B cell (primary cell): Measurements from ENCODE around the gene ANKDD1A. TPM values are rescaled to one million over a fixed set of nuclear protein-coding genes. Genes with fewer than 3 reads are reported as not detected.

Experiments used
- ATAC-seq: fragments of 200-7000 bp; cut with Tn5 transposase; one replicate; pipeline ENCODE4 v1.10.0; 2021; ENCODE audit warnings: low read depth, mild to moderate bottlenecking, moderate number of reproducible peaks, moderate library complexity
- CTCF ChIA-PET: fragments of 350-600 bp; sonication (Branson Sonifier 250); formaldehyde crosslinking; loops from one replicate; lab custom pipeline; 2021; ENCODE audit warnings: antibody characterized with exemption, inconsistent platforms; lab: Charles Lee
- POLR2A ChIA-PET: fragments of 350-600 bp; sonication (Branson Sonifier 250); formaldehyde crosslinking; loops from one replicate; lab custom pipeline; 2021; ENCODE audit warnings: antibody characterized with exemption; lab: Charles Lee
- DNase-seq: peaks from one replicate; pipeline ENCODE4 v3.0.0; 2013
- H2AFZ ChIP-seq: 2 replicates; pipeline ENCODE4 v1.6.1; 2012; ENCODE audit warnings: mild to moderate bottlenecking, low read depth, low read length; ENCODE audit not compliant: insufficient read depth, poor library complexity, severe bottlenecking
- H3K27ac ChIP-seq, 2 donors: 1 replicate in 1 of 2; 2 replicates in 1 of 2; pipeline ENCODE4 v1.5.1; 2012 to 2013; ENCODE audit warnings: low read length in 2 of 2, mild to moderate bottlenecking in 2 of 2, moderate library complexity in 1 of 2
- H3K27me3 ChIP-seq, 4 experiments: fragments of 200-600 bp in 1 of 4; sonication (generic) in 1 of 4; replicated peaks in 1 of 4; 1 replicate in 2 of 4; 2 replicates in 2 of 4; pipeline versions ENCODE4 v1.6.1 to v1.7.0; 2013 to 2016; ENCODE audit warnings: low read length in 3 of 4, mild to moderate bottlenecking in 2 of 4, mixed read lengths in 1 of 4, moderate library complexity in 1 of 4; ENCODE audit not compliant: insufficient read depth in 4 of 4, control insufficient read depth in 3 of 4; ENCODE audit errors: control extremely low read depth in 1 of 4
- H3K36me3 ChIP-seq, 2 experiments: replicated peaks in 1 of 2; 1 replicate in 1 of 2; 2 replicates in 1 of 2; pipeline versions ENCODE4 v1.6.1 to v1.7.1; 2013; ENCODE audit warnings: low read length in 1 of 2; ENCODE audit not compliant: insufficient read depth in 2 of 2, control insufficient read depth in 1 of 2; ENCODE audit errors: control extremely low read depth in 1 of 2, extremely low read depth in 1 of 2
- H3K4me1 ChIP-seq, 2 donors: fragments of 200-600 bp in 1 of 2; sonication (generic) in 1 of 2; 1 replicate in 1 of 2; 2 replicates in 1 of 2; pipeline versions ENCODE4 v1.5.1 to v1.6.1; 2013 to 2017; ENCODE audit warnings: low read length in 2 of 2; ENCODE audit not compliant: control insufficient read depth in 2 of 2, insufficient read depth in 2 of 2
- H3K4me2 ChIP-seq: replicated peaks from 2 replicates; pipeline ENCODE3; 2012; ENCODE audit warnings: mild to moderate bottlenecking, low read depth, low read length; ENCODE audit not compliant: poor library complexity, severe bottlenecking
- H3K4me3 ChIP-seq, 5 experiments: fragments of 200-600 bp in 1 of 5; sonication (generic) in 1 of 5; 1 replicate in 3 of 5; 2 replicates in 2 of 5; pipeline versions ENCODE4 v1.5.1 to v1.7.0; 2011 to 2016; ENCODE audit warnings: low read length in 4 of 5, mild to moderate bottlenecking in 4 of 5, low read depth in 2 of 5, control low read depth in 1 of 5, moderate library complexity in 1 of 5; ENCODE audit not compliant: insufficient read depth in 1 of 5; ENCODE audit errors: control extremely low read depth in 1 of 5, extremely low read depth in 1 of 5
- H3K79me2 ChIP-seq: fragments of 200-600 bp; sonication (generic); one replicate; pipeline ENCODE4 v1.6.0; 2016; ENCODE audit warnings: low read length; ENCODE audit not compliant: control insufficient read depth, insufficient read depth
- H3K9ac ChIP-seq: fragments of 200-600 bp; sonication (generic); 2 replicates; pipeline ENCODE4 v1.6.1; 2017; ENCODE audit warnings: mild to moderate bottlenecking, low read length, moderate library complexity
- H3K9me3 ChIP-seq, 3 donors: one replicate each; pipeline versions ENCODE4 v1.6.1 to v1.7.1; 2013; ENCODE audit warnings: low read length in 2 of 3; ENCODE audit not compliant: control insufficient read depth in 2 of 3, insufficient read depth in 1 of 3; ENCODE audit errors: control extremely low read depth in 1 of 3
- H4K20me1 ChIP-seq: 2 replicates; pipeline ENCODE4 v1.6.0; 2012; ENCODE audit warnings: mild to moderate bottlenecking, low read length; ENCODE audit not compliant: insufficient read depth, control insufficient read depth, poor library complexity, severe bottlenecking
- H3K27ac Mint-ChIP-seq: one replicate; pipeline ENCODE4 v1.8.0; 2021; ENCODE audit warnings: mixed read lengths
- H3K27me3 Mint-ChIP-seq: one replicate; pipeline ENCODE4 v1.8.0; 2021; ENCODE audit warnings: mixed read lengths
- H3K4me1 Mint-ChIP-seq: one replicate; pipeline ENCODE4 v1.8.0; 2021; ENCODE audit warnings: mixed read lengths
- H3K4me3 Mint-ChIP-seq: one replicate; pipeline ENCODE4 v1.8.0; 2021; ENCODE audit warnings: mixed read lengths
- H3K9me3 Mint-ChIP-seq: one replicate; pipeline ENCODE4 v1.8.0; 2022; ENCODE audit warnings: mixed read lengths; ENCODE audit not compliant: insufficient read depth
- EZH2 ChIP-seq: IDR thresholded peaks from 2 replicates; pipeline ENCODE4 v1.6.1; 2012; ENCODE audit warnings: borderline replicate concordance, low read depth, mild to moderate bottlenecking, moderate library complexity, low read length; ENCODE audit not compliant: insufficient read depth, poor library complexity, severe bottlenecking
- WGBS: methylation state at CpG from one replicate; pipeline ENCODE4 v1.1.5; 2013; ENCODE audit warnings: missing lambda C conversion rate; ENCODE audit not compliant: insufficient coverage; 5-methylcytosine and 5-hydroxymethylcytosine counted together
- intact Hi-C: fragments of 100-400 bp; cut with micrococcal nuclease; formaldehyde crosslinking; loops from one replicate; pipeline ENCODE4 v1.10.0; 2022
- polyA plus RNA-seq: library from polyadenylated mRNA; depleted of rRNA; stranded (reverse); fragments of >200 nt; gene quantifications from 2 replicates; pipeline ENCODE4 v1.2.3, GENCODE V29; 2012
- total RNA-seq, 2 donors: library from RNA; stranded (reverse); fragments of 120-200 nt in 1 of 2; gene quantifications; 1 replicate in 1 of 2; 2 replicates in 1 of 2; pipeline versions ENCODE4 v1.2.3 to v1.2.4, GENCODE V29; 2013 to 2022
- TF ChIP-seq, protein P1 (sequence below): fragments of 200-600 bp; IDR thresholded peaks from one replicate; pipeline ENCODE4 v1.8.0; 2022; ENCODE audit warnings: antibody characterized with exemption, mild to moderate bottlenecking

Gene ANKDD1A
- total and polyA plus RNA-seq, 2 donors (not counting 1 experiment from before 2014, with no cell fraction given): 2.6 to 2.7 TPM

DNA sequence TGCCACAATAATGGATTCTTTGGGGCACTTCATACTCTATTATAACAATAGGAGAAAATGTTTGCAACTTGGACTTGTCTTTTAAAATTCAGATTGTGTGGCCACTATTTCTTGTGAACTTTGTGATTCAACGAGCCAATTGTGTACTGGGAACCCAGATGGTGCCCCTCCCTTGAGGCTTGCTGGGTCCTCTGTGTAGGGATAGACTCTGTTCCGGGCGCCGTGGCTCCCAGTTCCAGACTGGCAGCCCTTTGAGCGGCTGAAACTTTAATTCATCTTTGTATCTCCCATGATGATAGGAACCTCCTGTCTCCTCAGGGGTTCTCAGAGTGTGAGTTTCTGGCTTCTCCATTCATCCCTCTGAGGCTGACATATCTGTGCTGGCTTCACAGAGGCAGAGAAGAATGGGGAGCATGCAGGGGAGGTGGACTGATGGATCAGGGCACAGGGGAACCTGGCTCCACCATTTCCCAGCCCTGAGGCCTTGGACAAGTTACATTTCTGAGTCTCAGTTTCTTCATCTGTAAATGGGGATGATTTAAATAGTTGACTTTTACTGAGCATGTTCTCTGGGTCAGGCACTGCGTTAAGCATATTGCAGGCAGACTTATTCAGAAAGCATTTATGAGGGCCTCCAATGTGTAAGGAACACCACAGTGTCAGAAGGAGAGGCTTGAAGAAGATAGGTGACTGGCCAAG, 15.2 kb upstream of the ANKDD1A start:
- no peak for TF ChIP-seq EZH2
- TF ChIP-seq, protein P1, sequence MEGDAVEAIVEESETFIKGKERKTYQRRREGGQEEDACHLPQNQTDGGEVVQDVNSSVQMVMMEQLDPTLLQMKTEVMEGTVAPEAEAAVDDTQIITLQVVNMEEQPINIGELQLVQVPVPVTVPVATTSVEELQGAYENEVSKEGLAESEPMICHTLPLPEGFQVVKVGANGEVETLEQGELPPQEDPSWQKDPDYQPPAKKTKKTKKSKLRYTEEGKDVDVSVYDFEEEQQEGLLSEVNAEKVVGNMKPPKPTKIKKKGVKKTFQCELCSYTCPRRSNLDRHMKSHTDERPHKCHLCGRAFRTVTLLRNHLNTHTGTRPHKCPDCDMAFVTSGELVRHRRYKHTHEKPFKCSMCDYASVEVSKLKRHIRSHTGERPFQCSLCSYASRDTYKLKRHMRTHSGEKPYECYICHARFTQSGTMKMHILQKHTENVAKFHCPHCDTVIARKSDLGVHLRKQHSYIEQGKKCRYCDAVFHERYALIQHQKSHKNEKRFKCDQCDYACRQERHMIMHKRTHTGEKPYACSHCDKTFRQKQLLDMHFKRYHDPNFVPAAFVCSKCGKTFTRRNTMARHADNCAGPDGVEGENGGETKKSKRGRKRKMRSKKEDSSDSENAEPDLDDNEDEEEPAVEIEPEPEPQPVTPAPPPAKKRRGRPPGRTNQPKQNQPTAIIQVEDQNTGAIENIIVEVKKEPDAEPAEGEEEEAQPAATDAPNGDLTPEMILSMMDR: no peak
- peaks cover 1 to 7% (median 5%) of the 10 kb centered on the region in 3 donors for H3K9me3 ChIP-seq
- no peaks in the 10 kb centered on the region for H3K27me3 ChIP-seq
- peak overlapping the region; percentile 73 for H3K9ac ChIP-seq
- no peaks in the 10 kb centered on the region for H3K79me2 ChIP-seq
- H2AFZ ChIP-seq: peak overlapping the region; percentile 71
- H3K27me3 Mint-ChIP-seq: no peaks in the 10 kb centered on the region
- H3K9me3 Mint-ChIP-seq: peaks cover 2% of the 10 kb centered on the region
- H3K4me1 ChIP-seq: peaks cover 44 to 57% of the 10 kb centered on the region in 2 donors
- DNase-seq (no peak), ATAC-seq (no peak)
- H3K4me2 ChIP-seq: peak overlapping the region; percentile 95
- peak overlapping the region; percentile 99 for H3K27ac Mint-ChIP-seq
- peak overlapping the region in 1 of 5 experiments; percentile 71 for H3K4me3 ChIP-seq
- WGBS: 87% methylated on average over 5 of the region's 6 CpGs
- ChIA-PET CTCF (interaction anchor here (1.0 to 7.1 kb wide), 8 partner anchors 8 to 168 kb away, joined by 3 to 81 read pairs (median 17); partner anchors contain the start of gene PLEKHO2), POLR2A (no interaction called here)
- no peaks in the 10 kb centered on the region for H4K20me1 ChIP-seq
- H3K4me1 Mint-ChIP-seq: peaks cover 64% of the 10 kb centered on the region
- peak overlapping the region; percentile 90 for H3K4me3 Mint-ChIP-seq
- H3K36me3 ChIP-seq: no peaks in the 10 kb centered on the region
- intact Hi-C loops: loop anchor here (10.0 kb wide), 1 partner anchor 288 kb away; the partner anchor contains the start of gene CLPX
- peak overlapping the region; percentile 86 to 94 for H3K27ac ChIP-seq
